Duodenal mucosa (tissue), 2 donors: Measurements from ENCODE around the gene AATK.
"Not testable (repeated sequence)": the region's sequence is repeated elsewhere in the genome, so short reads cannot be mapped to it uniquely, and the experiment has no call there.

Experiments used
- H3K27ac ChIP-seq: one replicate; pipeline ENCODE4 v1.7.0; 2013; ENCODE audit warnings: low read depth, low read length
- H3K27me3 ChIP-seq, 2 donors: one replicate each; pipeline ENCODE4 v1.7.0; 2013; ENCODE audit warnings: low read length in 2 of 2, control low read depth in 1 of 2; ENCODE audit not compliant: insufficient read depth in 2 of 2, control insufficient read depth in 1 of 2
- H3K36me3 ChIP-seq, 2 donors: one replicate each; pipeline ENCODE4 v1.7.0; 2013; ENCODE audit warnings: low read length in 2 of 2, control low read depth in 1 of 2; ENCODE audit not compliant: insufficient read depth in 2 of 2, control insufficient read depth in 1 of 2
- H3K4me1 ChIP-seq, 2 donors: one replicate each; pipeline ENCODE4 v1.7.0; 2013; ENCODE audit warnings: low read length in 2 of 2, control low read depth in 1 of 2; ENCODE audit not compliant: insufficient read depth in 2 of 2, control insufficient read depth in 1 of 2
- H3K4me3 ChIP-seq, 2 donors: one replicate each; pipeline ENCODE4 v1.7.0; 2013; ENCODE audit warnings: low read length in 2 of 2, low read depth in 1 of 2
- H3K9ac ChIP-seq, 2 donors: one replicate each; pipeline ENCODE4 v1.7.0; 2013; ENCODE audit warnings: low read length in 2 of 2, low read depth in 1 of 2
- H3K9me3 ChIP-seq, 2 donors: one replicate each; pipeline ENCODE4 v1.7.0; 2013; ENCODE audit warnings: low read length in 2 of 2, control low read depth in 1 of 2; ENCODE audit not compliant: control insufficient read depth in 1 of 2

AATK gene

GRCh38 chr17:81154961-81155360 lies 11.1 kb downstream of the AATK start:
- H3K27me3 ChIP-seq, result no peaks in the 10 kb centered on the region
- no peak overlapping the region for H3K27ac ChIP-seq

GRCh38 chr17:81154016-81154415 lies 12.0 kb downstream of the AATK start:
- not testable (repeated sequence) for H3K9me3 ChIP-seq, H3K4me3 ChIP-seq, H3K36me3 ChIP-seq, H3K9ac ChIP-seq, H3K27ac ChIP-seq, H3K4me1 ChIP-seq, H3K27me3 ChIP-seq

More at GRCh38 chr17:81154961-81155360, 11.1 kb downstream of the AATK start:
- Histone ChIP-seq H3K9me3 (no peaks in the 10 kb centered on the region), H3K9ac (no peak overlapping the region), H3K4me1 (no peaks in the 10 kb centered on the region), H3K36me3 (no peaks in the 10 kb centered on the region), H3K4me3 (no peak overlapping the region)

- H3K27me3 ChIP-seq, result no peaks in the 10 kb centered on the region
- no peaks in the 10 kb centered on the region for H3K9me3 ChIP-seq
- H3K36me3 ChIP-seq, result no peaks in the 10 kb centered on the region
- no peak overlapping the region for H3K27ac ChIP-seq
- H3K4me3 ChIP-seq, result no peak overlapping the region
- no peaks in the 10 kb centered on the region for H3K4me1 ChIP-seq
- H3K9ac ChIP-seq, result no peak overlapping the region
These were observed 12.6 kb downstream of the AATK start for GRCh38 chr17:81153340-81153803.

GRCh38 chr17:81152288-81152828 lies 13.7 kb downstream of the AATK start:
- no peak overlapping the region for H3K4me3 ChIP-seq
- H3K27me3 ChIP-seq, result no peaks in the 10 kb centered on the region
- no peak overlapping the region for H3K27ac ChIP-seq
- no peaks in the 10 kb centered on the region for H3K4me1 ChIP-seq
- no peak overlapping the region for H3K9ac ChIP-seq
- H3K36me3 ChIP-seq, result no peaks in the 10 kb centered on the region
- H3K9me3 ChIP-seq, result no peaks in the 10 kb centered on the region

GRCh38 chr17:81151278-81151677 lies 14.7 kb downstream of the AATK start:
- H3K27me3 ChIP-seq, result no peaks in the 10 kb centered on the region
- H3K36me3 ChIP-seq, result no peaks in the 10 kb centered on the region
- H3K9me3 ChIP-seq, result no peaks in the 10 kb centered on the region
- no peaks in the 10 kb centered on the region for H3K4me1 ChIP-seq
- no peak overlapping the region for H3K9ac ChIP-seq
- no peak overlapping the region for H3K27ac ChIP-seq
- no peak overlapping the region for H3K4me3 ChIP-seq

- H3K27ac ChIP-seq, result no peak overlapping the region
- no peaks in the 10 kb centered on the region for H3K4me1 ChIP-seq
- H3K9me3 ChIP-seq, result no peaks in the 10 kb centered on the region
- no peak overlapping the region for H3K9ac ChIP-seq
- H3K27me3 ChIP-seq, result no peaks in the 10 kb centered on the region
- H3K4me3 ChIP-seq, result no peak overlapping the region
- no peaks in the 10 kb centered on the region for H3K36me3 ChIP-seq
These were observed 15.5 kb downstream of the AATK start for GRCh38 chr17:81150377-81151077.

GRCh38 chr17:81148986-81149533 lies 17.0 kb downstream of the AATK start:
- H3K4me1 ChIP-seq, result no peaks in the 10 kb centered on the region
- no peak overlapping the region for H3K27ac ChIP-seq
- H3K9me3 ChIP-seq, result no peaks in the 10 kb centered on the region
- no peak overlapping the region for H3K4me3 ChIP-seq
- no peak overlapping the region for H3K9ac ChIP-seq
- H3K36me3 ChIP-seq, result no peaks in the 10 kb centered on the region
- H3K27me3 ChIP-seq, result no peaks in the 10 kb centered on the region

- no peaks in the 10 kb centered on the region for H3K4me1 ChIP-seq
- no peaks in the 10 kb centered on the region for H3K27me3 ChIP-seq
- H3K9me3 ChIP-seq, result no peaks in the 10 kb centered on the region
- H3K36me3 ChIP-seq, result no peaks in the 10 kb centered on the region
- no peak overlapping the region for H3K4me3 ChIP-seq
- no peak overlapping the region for H3K9ac ChIP-seq
- H3K27ac ChIP-seq, result no peak overlapping the region
These were observed 17.4 kb downstream of the AATK start for GRCh38 chr17:81148571-81148970.

GRCh38 chr17:81147701-81148100 lies 18.3 kb downstream of the AATK start:
- no peak overlapping the region for H3K27ac ChIP-seq
- no peak overlapping the region for H3K9ac ChIP-seq
- H3K27me3 ChIP-seq, result no peaks in the 10 kb centered on the region
- H3K4me1 ChIP-seq, result peaks cover 3 to 4% of the 10 kb centered on the region in 2 donors
- no peaks in the 10 kb centered on the region for H3K9me3 ChIP-seq
- H3K36me3 ChIP-seq, result no peaks in the 10 kb centered on the region
- no peak overlapping the region for H3K4me3 ChIP-seq

- H3K27ac ChIP-seq, H3K9me3 ChIP-seq, H3K9ac ChIP-seq, H3K36me3 ChIP-seq, H3K4me3 ChIP-seq, H3K27me3 ChIP-seq, H3K4me1 ChIP-seq: not testable (repeated sequence)
These were observed 19.8 kb downstream of the AATK start for GRCh38 chr17:81146208-81146607.
